Measurements from ENCODE around the gene USP3. TPM values are rescaled to one million over a fixed set of nuclear protein-coding genes. Genes with fewer than 3 reads are reported as not detected.

The USP3 gene
- total RNA-seq, 1 donor from 2014 or later = 62.5 TPM

DNA sequence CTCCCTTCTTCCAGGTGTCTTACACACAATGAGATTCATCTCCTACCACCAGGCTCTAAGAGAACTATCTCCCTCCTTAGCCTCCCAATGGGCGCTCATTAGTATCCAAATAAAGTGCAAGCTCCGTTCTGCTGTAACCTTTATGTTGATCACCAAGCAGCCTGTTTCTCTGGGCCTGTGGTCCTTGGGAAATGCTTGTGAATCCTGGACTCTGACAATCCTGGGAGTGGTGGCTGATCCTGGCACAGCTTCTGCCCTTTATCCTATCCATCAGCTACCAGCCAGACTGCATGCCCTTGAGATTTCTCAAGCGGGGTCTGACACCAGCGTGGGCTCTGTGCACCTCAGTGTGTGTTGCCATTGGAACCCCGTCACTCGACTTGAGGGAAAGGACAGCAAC, 26.1 kb upstream of the USP3 start:
- TF ChIP-seq, protein P1, sequence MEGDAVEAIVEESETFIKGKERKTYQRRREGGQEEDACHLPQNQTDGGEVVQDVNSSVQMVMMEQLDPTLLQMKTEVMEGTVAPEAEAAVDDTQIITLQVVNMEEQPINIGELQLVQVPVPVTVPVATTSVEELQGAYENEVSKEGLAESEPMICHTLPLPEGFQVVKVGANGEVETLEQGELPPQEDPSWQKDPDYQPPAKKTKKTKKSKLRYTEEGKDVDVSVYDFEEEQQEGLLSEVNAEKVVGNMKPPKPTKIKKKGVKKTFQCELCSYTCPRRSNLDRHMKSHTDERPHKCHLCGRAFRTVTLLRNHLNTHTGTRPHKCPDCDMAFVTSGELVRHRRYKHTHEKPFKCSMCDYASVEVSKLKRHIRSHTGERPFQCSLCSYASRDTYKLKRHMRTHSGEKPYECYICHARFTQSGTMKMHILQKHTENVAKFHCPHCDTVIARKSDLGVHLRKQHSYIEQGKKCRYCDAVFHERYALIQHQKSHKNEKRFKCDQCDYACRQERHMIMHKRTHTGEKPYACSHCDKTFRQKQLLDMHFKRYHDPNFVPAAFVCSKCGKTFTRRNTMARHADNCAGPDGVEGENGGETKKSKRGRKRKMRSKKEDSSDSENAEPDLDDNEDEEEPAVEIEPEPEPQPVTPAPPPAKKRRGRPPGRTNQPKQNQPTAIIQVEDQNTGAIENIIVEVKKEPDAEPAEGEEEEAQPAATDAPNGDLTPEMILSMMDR (IDR thresholded peaks at IDR 0.05) = no peak
- intact Hi-C loops (cut with DNase I) = no loop called here
- H3K27ac ChIP-seq = no peak overlapping the region
- no peak overlapping the region for H3K4me3 ChIP-seq
- ATAC-seq (no peak), DNase-seq (no peak)
- peaks cover 29% of the 10 kb centered on the region for H3K4me1 ChIP-seq
- H3K9me3 ChIP-seq = no peaks in the 10 kb centered on the region
- H3K36me3 ChIP-seq = no peaks in the 10 kb centered on the region
- no peaks in the 10 kb centered on the region for H3K27me3 ChIP-seq

DNA sequence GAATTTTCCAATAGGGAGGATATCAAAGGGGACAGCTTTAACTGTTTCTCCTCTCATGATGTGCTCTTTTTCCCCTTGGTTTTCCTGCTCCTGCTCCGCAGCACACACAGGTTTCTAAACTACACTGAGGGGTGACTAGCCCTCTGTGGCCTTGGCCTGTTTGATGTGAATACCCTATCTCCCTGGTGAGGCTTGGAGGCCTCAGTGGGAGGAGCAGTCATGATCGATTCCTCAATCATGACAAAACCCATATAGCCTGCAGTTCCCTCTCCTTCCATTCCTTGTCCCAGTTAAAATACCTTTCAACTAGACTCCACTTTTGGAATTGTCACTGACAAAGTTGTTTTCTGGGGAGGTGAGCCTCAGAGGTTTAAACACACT, 24.0 kb upstream of the USP3 start:
- Histone ChIP-seq H3K4me3 (no peak overlapping the region), H3K4me1 (peaks cover 22% of the 10 kb centered on the region), H3K27ac (no peak overlapping the region), H3K9me3 (no peaks in the 10 kb centered on the region), H3K27me3 (no peaks in the 10 kb centered on the region), H3K36me3 (no peaks in the 10 kb centered on the region)
- DNase-seq = no peak
- intact Hi-C loops (cut with DNase I) = no loop called here
- TF ChIP-seq, protein P1 (IDR thresholded peaks at IDR 0.05) = no peak
- ATAC-seq = no peak

DNA sequence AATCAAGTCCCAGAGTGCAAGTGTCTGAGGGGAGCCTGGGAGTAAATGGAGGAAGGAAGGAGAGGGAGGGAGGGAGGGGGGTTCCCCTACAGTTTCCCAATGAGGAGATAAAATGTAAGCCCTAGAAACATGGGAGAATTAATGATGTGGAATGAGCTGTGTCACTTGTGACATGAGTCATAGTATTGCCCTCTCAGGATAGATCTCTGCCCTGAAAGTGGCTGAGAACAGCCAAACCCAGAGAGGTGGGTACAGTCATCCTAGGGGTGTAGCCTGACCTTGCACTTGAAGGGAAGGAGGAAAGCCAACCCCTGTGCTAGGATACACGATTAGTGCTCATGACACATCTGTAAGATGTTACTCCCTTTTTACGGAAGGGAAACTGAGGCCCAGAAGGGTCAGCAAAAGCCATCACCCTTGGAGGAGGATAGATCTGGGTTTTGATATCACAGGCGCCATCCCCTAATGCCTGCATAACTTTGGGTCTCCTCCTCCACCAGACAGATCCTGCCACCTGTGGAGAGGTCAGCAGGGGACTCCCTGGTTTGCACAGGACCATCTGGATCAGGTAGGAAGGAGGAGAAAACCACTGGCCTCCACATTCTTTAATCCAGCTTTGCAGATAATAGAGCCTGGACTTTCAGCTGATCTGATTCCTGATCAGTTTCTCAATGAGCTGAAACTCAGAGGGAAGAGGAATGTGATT, 23.1 kb upstream of the USP3 start:
- Histone ChIP-seq H3K36me3 (no peaks in the 10 kb centered on the region), H3K4me3 (no peak overlapping the region), H3K4me1 (peaks cover 22% of the 10 kb centered on the region), H3K27me3 (no peaks in the 10 kb centered on the region), H3K9me3 (no peaks in the 10 kb centered on the region), H3K27ac (no peak overlapping the region)
- ATAC-seq (peak; percentile 52), DNase-seq (no peak)
- intact Hi-C loops (cut with DNase I) = no loop called here
- TF ChIP-seq, protein P1 (IDR thresholded peaks at IDR 0.05) = no peak

DNA sequence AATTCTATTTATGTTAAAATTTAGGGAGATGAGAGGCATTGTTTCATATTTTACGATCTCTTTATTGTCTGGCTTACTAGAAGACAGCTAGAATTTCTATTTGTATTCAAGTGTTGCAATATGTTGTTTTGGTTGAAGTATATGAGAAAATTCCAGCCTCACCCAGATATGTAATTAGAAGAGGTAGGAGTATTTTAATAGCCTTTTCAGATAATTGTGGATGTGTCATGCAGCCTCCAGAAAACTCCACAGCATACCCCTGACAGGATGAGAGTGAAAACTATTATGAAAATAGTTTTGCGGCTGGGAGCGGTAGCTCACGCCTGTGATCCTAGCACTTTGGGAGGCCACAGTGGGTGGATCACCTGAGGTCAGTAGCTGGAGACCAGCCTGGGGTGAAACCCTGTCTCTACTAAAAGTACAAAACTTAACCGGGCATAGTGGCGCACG, 21.5 kb upstream of the USP3 start:
- ATAC-seq (no peak), DNase-seq (no peak)
- Histone ChIP-seq H3K9me3 (no peaks in the 10 kb centered on the region), H3K36me3 (no peaks in the 10 kb centered on the region), H3K4me1 (peaks cover 27% of the 10 kb centered on the region), H3K27me3 (no peaks in the 10 kb centered on the region), H3K27ac (peak overlapping the region; percentile 56), H3K4me3 (no peak overlapping the region)
- TF ChIP-seq, protein P1 (IDR thresholded peaks at IDR 0.05) = no peak
- intact Hi-C loops (cut with DNase I) = no loop called here

DNA sequence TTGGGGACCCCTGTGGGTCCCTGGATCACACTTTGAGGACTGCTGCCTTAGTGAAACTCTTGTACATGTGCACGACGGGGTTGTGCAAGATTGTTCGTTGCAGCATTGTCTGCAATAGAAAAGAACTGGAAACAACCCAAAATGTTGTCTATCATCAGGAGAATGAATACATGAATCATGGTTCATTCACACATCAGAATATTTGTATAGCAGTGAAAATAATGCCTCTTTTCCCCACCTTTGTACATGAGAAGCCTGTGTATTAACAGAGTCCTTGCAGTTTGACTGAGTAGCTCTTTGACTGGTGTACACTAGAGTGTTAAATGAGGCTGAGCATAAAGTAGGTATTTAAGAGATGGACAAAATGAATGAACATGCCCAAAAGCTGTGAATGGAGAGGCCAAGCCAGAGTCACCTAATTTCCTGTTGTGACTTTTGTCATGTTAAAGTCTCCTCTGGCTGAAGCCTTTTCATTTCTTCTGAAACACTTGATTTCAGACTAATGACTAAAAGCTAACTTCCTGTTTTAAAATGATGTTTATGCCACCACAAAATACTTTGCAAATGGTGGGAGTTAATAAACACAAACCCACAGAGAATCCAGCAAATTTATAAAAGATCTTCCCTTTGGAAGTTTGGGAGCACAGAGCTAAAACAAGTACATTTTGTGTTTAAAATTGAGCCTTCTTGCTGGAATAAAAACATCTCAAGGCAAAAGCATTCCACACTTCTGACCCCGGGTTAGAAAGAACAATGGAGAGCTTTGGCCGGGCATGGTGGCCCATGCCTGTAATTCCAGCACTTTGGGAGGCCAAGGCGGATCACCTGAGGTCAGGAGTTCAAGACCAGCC, 20.6 kb upstream of the USP3 start:
- Histone ChIP-seq H3K27ac (peak overlapping the region; percentile 56), H3K4me1 (peaks cover 32% of the 10 kb centered on the region), H3K27me3 (no peaks in the 10 kb centered on the region), H3K36me3 (no peaks in the 10 kb centered on the region), H3K9me3 (no peaks in the 10 kb centered on the region), H3K4me3 (no peak overlapping the region)
- intact Hi-C loops (cut with DNase I) = no loop called here
- no peak for ATAC-seq
- TF ChIP-seq, protein P1 (IDR thresholded peaks at IDR 0.05) = no peak
- no peak for DNase-seq

Measured in upper lobe of right lung (tissue), 1 donor.